IPS DF 19.7 (cell line): Measurements from ENCODE around the gene LEAP2.
A peak's percentile ranks its signal among the peaks of the same experiment; 100 is the strongest.

ENCODE experiments used
- DNase-seq: peaks from one replicate; pipeline ENCODE4 v3.0.0-alpha.2; 2013; ENCODE audit warnings: low read depth, low spot score

LEAP2 gene

DNA sequence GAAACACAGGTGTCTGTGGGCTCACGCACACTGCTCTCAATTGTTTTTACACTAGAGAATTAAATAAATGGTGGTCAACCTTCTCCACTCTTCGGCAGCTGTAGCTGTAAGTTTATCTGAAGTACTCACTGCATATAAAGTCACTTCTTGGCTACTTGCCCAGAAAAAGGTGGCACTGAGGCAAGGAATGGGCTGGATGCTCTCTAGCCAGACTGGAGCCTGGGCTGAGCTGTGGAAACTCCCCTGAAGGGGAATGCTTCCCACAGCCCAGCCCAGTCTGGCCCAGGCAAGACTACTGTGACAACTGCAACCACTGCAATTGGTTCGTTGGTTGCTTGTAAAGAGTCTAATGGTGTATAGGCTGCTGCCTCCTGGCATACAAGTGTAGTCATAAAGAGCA is 4.5 kb downstream of the LEAP2 start:
- no peak for DNase-seq

- DNase-seq, result peak; percentile 12
These were observed 9.9 kb downstream of the LEAP2 start for GRCh38 chr5:132883261-132883834.

- DNase-seq, result no peak
These were observed 11.1 kb downstream of the LEAP2 start for GRCh38 chr5:132884548-132884947.

DNA sequence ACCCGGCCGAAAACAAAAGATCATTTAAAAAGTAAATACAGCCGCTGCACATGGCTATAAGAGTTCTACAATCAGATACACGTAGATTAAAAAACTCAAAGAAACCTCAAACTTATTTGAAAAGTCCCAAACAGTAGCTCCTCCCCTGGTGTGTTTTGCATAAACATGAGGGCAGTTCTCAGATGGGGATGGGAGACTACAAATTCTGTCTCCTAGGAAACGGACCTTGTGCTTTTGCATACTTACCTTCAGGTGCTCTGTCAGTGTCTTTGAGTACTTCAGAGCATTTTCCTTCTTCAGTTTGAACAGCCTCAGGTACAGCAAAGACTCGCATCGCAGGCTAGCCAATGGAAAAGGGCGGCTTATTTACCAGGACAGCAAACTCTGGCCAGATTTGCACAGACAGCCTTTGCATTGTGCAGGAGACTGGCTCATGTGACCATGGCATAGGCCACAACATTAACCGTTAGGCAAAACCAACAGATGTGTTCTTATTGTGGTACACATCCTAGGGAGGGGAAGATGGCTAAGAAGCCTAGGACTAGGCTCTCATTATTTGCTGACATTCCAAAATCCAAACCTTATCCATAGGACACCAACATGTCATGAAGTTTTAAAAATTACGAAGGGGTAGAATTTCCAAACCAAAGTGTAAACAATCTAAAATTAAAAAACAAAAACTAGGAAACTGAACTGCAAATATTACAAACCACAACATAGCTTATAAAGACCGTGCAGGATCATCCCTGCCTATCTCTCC is 12.8 kb downstream of the LEAP2 start:
- DNase-seq, result no peak

DNA sequence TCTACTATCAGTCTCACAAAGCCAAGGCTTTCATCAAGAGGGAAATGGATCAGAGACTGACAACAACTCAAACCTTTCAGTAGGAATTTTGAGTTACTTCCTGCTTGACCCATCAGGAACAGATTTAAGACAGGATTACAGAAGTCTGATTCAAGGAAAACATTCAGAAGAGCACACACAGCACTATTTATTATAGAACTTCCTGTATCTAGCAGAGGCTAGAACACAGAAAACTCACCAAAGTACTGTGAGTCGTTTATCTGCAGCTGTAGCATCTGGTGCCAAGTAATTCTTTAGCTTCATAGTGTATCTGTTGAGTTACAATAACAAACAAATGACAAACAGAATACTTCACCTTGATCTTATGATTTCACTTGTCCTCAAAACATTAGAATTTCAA is 13.8 kb downstream of the LEAP2 start:
- no peak for DNase-seq

GRCh38 chr5:132889501-132889900 is 16.0 kb downstream of the LEAP2 start:
- no peak for DNase-seq

DNA sequence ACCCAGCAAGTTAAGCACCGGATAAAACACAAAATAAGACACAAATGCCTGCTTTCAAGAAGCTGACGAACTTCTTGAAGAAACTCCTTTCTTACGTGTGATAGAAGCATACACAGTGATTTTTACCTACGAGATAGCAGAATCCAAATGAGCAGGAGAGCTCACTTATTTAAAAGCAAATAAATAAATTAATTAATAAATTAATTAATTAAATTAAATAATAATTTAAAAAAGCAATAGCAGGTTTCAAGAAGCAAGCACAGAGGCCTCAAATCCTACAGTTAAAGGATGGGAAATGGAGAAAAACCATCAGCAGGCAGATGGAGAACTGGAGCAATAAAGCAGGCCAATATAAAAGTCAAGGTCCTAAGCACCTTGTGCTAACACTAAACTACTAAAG is 17.3 kb downstream of the LEAP2 start:
- DNase-seq, result no peak

GRCh38 chr5:132895719-132896305 is 22.3 kb downstream of the LEAP2 start:
- DNase-seq, result no peak

DNA sequence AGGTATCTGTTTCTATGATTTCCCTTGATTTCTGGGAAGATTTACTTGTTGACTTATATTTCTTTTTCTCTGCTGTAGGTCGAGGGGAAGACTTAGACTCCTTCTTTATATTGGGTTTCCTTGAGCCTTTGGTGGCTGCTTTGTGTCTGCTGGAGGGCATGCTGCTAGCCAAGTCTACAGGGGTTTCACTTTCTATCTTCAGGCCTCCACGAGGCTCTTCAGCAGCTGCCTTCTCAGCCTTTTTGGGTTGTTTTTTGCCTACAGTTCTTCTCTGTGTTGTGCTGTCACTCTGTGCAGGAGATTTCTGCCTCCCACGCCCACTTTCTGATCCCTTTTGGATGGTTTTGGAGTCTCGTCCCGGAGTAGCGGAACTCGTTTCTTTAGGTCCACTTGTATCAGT is 23.2 kb downstream of the LEAP2 start:
- DNase-seq, result no peak

DNA sequence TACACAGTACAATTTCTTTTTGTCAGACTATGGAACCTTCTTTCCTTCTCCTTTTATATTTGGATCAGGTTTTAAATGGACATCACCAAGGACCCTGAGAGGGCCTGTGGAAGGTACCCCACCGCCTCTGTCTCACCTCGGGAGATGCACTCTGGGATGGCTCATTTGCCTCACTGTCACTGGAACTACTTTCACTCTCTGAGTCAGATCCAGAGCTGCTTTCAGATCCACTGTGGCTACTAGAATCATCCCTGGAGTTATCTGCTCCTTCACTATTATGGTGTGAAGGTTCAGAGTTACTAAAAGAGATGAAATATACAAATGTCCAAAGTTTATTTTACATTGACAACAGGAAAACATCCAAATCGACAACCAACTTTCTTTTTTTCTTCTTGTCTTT is 24.6 kb downstream of the LEAP2 start:
- no peak for DNase-seq

GRCh38 chr5:132901036-132901435 is 27.6 kb downstream of the LEAP2 start:
- DNase-seq, result no peak

DNA sequence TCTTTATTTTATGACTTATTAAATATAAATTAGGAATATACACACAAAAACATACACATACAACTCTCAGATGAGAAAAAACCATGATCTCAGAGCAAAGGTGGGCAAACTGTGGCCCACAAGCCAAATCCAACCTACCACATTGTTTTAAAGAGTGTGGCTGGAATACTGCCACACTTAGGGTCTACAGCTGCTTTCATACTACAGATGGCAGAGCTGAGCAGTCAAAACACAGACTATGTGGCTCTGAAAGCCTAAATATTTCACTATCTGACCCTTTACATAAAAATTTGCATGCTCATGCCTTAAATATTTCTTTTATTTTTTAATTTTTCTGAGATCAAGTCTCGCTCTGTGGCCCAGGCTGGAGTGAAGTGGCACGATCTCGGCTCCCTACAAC is 28.3 kb downstream of the LEAP2 start:
- no peak for DNase-seq

GRCh38 chr5:132905938-132906337 is 32.5 kb downstream of the LEAP2 start:
- no peak for DNase-seq

- no peak for DNase-seq
These were observed 33.7 kb downstream of the LEAP2 start for GRCh38 chr5:132907161-132907560.

DNA sequence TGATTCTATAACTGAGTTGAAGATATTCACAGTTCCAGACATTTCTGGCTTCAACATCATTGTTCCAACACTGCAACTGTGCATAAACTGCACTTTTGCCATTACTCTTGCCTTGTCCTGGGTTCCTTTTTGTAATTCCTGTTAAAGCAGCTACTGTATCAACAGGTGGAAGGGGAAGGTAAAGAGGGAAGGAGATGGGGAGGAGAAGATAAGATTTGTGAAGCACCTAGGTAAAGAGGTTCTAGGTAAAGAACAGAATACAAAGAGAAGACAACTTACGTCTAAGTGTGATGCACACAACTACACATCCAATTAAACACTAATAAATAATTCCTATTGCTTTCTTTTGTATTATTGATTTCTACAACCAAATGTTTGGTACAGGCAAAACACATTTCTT is 36.2 kb downstream of the LEAP2 start:
- no peak for DNase-seq

- no peak for DNase-seq
These were observed 42.2 kb downstream of the LEAP2 start for GRCh38 chr5:132915681-132916080.

- no peak for DNase-seq
These were observed 42.6 kb downstream of the LEAP2 start for GRCh38 chr5:132916086-132916485.
